Anterior cingulate cortex (tissue), 58 donors: ENCODE results near the gene BCL2L12.

Source experiments
- DNase-seq, 58 donors: peaks; one replicate each; lab custom pipeline; 2025; lab: John Stamatoyannopoulos, UW

The BCL2L12 gene

DNA sequence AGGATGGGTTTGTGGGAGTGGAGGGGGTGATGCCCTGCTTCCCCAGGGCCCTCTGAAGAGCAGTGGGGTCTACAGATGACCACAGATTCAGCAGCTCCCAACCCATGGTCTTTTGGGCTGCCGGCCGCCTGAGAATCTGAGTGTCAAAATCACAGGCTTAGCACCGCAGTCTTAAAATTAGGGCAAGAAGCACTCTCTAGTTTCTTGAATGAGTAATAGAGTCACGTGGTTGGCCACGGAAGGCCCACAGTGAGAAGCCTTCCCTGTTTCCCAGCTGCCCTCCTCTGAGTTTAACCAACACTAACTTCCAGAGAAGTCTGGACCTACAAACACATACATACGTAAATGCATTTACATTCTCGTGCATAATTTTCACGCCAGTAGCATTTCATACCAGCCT lies 16.5 kb downstream of the BCL2L12 start:
- DNase-seq: peak in 1 of 58 donors; percentile 45

DNA sequence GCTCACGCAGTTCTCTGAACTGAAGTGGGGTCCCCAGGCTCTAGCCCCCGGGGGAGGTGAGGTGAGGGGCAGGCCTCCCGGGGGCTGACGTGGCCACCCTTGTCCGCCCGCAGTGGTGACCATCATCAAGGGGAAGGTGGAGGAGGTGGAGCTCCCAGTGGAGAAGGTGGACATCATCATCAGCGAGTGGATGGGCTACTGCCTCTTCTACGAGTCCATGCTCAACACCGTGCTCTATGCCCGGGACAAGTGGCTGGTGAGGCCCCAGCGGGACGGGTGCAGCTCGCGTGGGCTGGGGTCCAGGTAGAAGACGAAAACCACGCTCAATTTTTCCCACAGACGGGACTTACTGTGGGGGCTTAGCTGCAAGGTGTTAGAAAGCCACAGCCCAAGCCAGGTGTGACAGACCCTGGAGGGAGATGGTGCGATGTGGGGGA lies 18.1 kb downstream of the BCL2L12 start:
- no peak for DNase-seq

- DNase-seq: no peak
These were observed 18.7 kb downstream of the BCL2L12 start for GRCh38 chr19:49684251-49684982.

GRCh38 chr19:49684983-49685553 lies 19.3 kb downstream of the BCL2L12 start:
- DNase-seq: no peak

DNA sequence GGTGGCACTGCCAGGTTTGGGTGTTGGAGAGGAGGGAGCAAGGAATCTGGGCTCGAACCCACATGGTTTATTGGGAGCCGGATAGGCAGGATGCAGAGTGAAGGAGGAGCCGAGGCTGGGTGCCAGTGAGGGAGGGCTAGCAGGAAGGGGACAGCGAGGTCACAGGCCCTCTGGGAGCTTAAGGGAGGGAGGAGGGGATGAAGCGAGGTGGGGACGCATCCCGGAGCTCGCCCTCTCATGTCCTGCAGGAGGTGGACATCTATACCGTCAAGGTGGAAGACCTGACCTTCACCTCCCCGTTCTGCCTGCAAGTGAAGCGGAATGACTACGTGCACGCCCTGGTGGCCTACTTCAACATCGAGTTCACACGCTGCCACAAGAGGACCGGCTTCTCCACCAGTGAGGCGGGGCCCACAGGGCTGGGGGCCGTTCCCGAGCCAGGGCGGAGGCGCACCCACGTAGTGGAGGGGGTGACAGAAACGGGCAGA lies 20.2 kb downstream of the BCL2L12 start:
- no peak for DNase-seq

GRCh38 chr19:49686503-49687088 lies 20.9 kb downstream of the BCL2L12 start:
- DNase-seq: no peak

DNA sequence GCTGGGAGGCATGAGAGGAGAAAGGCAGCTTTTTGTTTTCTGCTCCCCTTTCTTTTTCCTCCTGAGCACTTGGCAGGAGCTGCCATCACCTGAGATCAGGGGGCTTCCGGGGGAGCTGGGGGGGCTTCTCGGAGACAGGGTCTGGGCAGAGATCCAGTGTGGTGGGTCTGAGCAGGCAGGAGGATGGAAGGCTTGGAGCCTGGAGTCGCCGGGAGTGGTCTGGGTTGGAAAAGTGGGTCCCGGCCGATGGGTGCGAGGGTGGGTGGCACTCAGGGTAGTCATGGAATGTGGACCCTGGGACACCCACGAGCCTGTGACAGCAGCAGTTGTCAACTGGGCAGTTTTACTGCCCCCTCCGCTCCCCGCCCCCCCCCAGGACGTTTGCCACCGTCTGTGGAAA lies 21.4 kb downstream of the BCL2L12 start:
- no peak for DNase-seq

GRCh38 chr19:49687566-49688316 lies 22.0 kb downstream of the BCL2L12 start:
- no peak for DNase-seq

- DNase-seq: no peak
These were observed 22.9 kb downstream of the BCL2L12 start for GRCh38 chr19:49688531-49689132.

DNA sequence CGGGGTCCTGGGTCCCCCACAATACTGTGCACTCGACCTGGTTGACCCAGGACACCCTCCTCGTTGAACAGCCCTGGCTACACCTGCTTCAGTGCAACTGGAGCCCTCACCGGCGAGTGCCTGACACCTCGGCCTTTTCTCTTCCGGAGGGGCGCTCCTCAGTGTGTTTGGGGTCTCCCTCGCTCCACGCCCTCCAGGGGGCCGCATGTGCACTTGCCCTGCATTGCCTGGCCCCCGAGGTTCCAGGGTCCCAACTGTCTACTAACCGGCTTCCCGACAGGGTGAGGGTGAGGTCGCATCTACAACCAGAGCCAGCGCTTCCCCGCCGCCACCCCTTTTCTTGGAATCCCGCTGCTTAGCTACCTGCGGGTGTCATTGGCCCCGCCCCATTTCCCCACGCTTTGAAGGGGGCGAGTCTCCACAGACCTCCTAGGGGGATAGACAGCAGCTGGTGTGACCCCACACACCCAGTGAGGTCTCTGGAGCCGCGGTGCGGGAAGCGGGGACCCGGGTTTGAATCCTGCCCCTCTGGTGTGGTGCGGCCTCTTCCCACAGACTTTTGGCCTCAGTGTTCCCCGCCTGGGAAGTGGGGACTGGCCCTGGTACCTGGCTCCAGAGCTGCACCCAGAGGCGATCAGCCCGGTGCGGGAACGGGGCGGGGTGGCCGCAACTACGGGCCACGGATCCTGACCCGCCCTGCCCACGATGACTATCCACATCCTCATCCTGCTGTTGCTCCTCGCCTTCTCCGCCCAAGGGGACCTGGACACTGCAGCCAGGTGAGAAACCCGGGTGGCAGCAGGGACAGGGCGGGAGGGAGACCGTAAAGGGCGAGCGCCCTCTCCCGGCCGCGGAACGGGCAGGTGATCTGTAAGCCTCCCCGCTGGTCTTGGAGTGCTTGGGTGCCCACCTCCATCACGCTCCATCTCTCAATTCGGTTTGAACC lies 23.7 kb downstream of the BCL2L12 start, which contains the start of gene ADM5:
TSS of gene ADM5 (plus strand) at position 462 of the 946 bp plus-strand sequence. CDS start at position 706, 244 bp downstream.
- peak in 35 of 58 donors; percentile 9 to 76 (median 37) for DNase-seq

DNA sequence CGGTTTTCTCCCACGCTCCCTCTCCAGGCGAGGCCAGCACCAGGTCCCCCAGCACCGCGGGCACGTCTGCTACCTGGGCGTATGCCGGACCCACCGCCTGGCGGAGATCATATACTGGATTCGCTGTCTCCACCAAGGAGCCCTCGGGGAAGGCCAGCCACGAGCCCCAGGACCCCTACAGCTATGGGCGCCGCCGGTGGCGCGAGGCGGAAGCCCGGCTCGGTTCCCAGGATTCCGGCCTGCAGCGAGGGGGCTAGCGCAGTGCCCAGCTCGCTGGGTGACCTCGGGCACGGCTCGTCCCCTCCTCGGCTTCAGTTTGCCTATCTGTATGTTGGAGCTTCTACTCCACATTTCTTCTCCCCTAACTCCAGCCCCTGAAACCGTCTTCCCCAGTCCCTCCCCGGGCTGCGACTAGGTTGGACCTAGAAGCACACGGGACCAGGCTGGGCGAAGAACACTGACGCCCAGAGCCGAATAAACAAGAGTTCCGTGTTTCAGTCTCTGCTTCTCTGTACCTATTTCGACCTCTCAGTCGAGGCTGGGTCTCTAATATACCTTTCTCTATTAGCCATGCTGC lies 24.4 kb downstream of the BCL2L12 start:
- peak in 5 of 58 donors; percentile 17 to 62 (median 46) for DNase-seq

GRCh38 chr19:49690656-49691242 lies 25.0 kb downstream of the BCL2L12 start, which contains the start of gene CPT1C:
CPT1C (plus strand) TSS chr19:49691116; CDS start chr19:49692253, 1,137 bp downstream.
- DNase-seq: peak in 57 of 58 donors; percentile 43 to 93 (median 81)

DNA sequence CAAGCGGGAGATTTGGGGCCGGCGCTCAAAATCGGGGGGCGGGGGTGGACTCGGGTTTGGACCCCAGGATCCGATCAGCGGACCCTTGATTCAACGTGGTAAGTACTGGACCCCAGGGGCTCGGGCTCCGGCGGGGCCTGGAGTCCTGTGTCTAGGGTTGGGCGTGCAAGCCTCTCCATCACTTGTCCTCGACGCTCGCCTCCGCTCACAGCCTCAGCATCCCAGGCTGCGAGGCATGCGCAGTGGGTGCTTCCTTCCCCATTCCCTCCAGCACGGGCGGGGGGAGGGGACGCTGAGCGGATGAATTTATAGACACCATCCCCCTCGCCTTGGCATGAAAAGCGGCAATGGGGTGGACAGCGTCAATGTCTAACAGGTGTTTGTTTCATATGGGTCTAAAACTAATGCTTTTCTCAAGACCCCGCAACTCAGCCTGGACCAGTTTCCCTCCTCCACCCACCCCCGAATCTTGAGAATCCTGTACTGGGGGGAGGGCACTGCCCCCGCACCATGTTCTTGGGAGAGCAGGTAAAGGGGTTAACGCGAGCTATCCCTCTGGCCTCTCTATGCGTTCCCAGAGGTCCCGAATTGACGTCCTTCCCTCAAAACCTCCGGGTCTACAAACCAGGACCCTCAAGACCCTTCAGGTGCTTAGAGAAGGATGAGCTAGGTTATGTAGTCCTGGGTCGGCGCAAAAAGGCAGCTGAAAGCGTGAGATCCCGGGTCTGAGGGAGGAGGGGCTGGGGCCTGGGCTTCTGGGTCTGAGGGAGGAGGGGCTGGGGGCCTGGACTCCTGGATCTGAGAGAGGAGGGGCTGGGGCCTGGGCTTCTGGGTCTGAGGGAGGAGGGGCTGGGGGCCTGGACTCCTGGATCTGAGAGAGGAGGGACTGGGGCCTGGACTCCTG lies 25.8 kb downstream of the BCL2L12 start:
- peak in 56 of 58 donors; percentile 39 to 88 (median 67) for DNase-seq

DNA sequence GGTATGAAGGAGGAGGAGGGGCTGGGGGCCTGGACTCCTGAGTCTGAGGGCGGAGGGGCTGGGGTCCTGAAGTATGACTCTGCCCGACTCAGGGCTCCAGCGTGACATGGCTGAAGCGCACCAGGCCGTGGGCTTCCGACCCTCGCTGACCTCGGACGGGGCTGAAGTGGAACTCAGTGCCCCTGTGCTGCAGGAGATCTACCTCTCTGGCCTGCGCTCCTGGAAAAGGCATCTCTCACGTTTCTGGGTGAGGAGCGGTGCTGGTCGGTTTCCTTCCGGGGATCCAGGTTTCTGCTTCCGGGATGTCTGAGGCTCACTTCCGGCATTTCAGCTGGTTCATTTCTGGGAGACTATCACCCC lies 26.4 kb downstream of the BCL2L12 start:
- DNase-seq: peak in 31 of 58 donors; percentile 7 to 65 (median 25)

DNA sequence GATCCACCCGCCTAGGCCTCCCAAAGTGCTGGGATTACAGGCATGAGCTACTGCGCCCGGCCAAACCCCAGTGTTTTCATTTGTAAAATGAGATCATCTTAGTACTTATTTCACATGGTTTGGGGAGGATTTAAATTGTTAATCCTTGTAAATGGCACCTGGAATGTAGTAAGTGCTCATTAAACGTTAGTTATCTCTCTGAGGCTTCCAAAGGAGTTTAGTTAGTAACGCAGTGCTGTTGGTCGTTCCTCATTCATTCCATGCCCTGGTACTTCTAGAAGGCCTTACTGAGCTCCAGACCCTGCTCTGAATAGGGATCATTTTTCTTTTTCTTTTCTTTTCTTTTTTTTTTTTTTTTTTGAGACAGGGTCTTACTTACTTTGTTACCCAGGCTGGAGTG lies 30.4 kb downstream of the BCL2L12 start:
- DNase-seq: no peak

DNA sequence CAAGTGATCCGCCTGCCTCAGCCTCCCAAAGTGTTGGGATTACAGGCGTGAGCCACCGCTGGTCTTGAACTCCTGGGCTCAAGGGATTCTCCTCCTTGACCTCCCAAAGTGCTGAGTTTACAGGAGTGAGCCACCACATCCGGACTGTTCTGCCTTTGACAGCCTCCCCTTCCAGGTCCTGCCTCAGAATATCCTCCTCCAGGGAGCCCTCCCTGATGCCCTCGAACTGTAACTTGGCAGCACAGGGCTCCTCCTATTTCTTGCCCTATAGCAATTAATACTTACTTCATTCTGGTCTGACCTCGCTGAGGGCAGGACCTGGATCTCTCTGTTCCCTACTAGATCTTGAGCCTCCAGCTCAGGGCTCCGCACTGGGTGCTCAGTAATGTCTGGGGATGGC lies 31.1 kb downstream of the BCL2L12 start:
- DNase-seq: no peak

- DNase-seq: no peak
These were observed 33.6 kb downstream of the BCL2L12 start for GRCh38 chr19:49699364-49699763.
